SIG-M5 treated with dmso at 0.1 percent for 504 hours (cell line): ENCODE results near the gene CCDC150.
"Not testable (repeated sequence)": the region's sequence is repeated elsewhere in the genome, so short reads cannot be mapped to it uniquely, and the experiment has no call there.

ENCODE experiments used
- DNase-seq: peaks from one replicate; lab custom pipeline; 2025; ENCODE audit not compliant: unreplicated experiment; lab: John Stamatoyannopoulos, UW

CCDC150 gene

GRCh38 chr2:196711625-196712024 lies 72.1 kb downstream of the CCDC150 start:
- no peak for DNase-seq

- DNase-seq = no peak
These were observed 73.4 kb downstream of the CCDC150 start for GRCh38 chr2:196712867-196713266.

- no peak for DNase-seq
These were observed 79.0 kb downstream of the CCDC150 start for GRCh38 chr2:196718419-196719109.

- DNase-seq = no peak
These were observed 79.8 kb downstream of the CCDC150 start for GRCh38 chr2:196719110-196719872.

- no peak for DNase-seq
These were observed 84.1 kb downstream of the CCDC150 start for GRCh38 chr2:196723571-196723970.

- DNase-seq = no peak
These were observed 85.7 kb downstream of the CCDC150 start for GRCh38 chr2:196725218-196725617.

GRCh38 chr2:196725882-196726281 lies 86.4 kb downstream of the CCDC150 start:
- no peak for DNase-seq

GRCh38 chr2:196729418-196729817 lies 89.9 kb downstream of the CCDC150 start:
- no peak for DNase-seq

- not testable (repeated sequence) for DNase-seq
These were observed 97.1 kb downstream of the CCDC150 start for GRCh38 chr2:196736646-196737045.

- no peak for DNase-seq
These were observed 97.5 kb downstream of the CCDC150 start for GRCh38 chr2:196737046-196737445.

GRCh38 chr2:196739031-196739430 lies 99.5 kb downstream of the CCDC150 start:
- DNase-seq = no peak

GRCh38 chr2:196742216-196742615 lies 102.7 kb downstream of the CCDC150 start:
- DNase-seq = no peak

- no peak for DNase-seq
These were observed 103.2 kb downstream of the CCDC150 start for GRCh38 chr2:196742685-196743084.

- DNase-seq = no peak
These were observed 103.7 kb downstream of the CCDC150 start for GRCh38 chr2:196743165-196743564.

- no peak for DNase-seq
These were observed 106.2 kb downstream of the CCDC150 start for GRCh38 chr2:196745711-196746110.

- no peak for DNase-seq
These were observed 107.9 kb downstream of the CCDC150 start for GRCh38 chr2:196747400-196747799.

- DNase-seq = no peak
These were observed 108.6 kb downstream of the CCDC150 start for GRCh38 chr2:196748123-196748522.

- DNase-seq = no peak
These were observed 110.9 kb downstream of the CCDC150 start for GRCh38 chr2:196750291-196750923.

GRCh38 chr2:196750977-196751631 lies 111.6 kb downstream of the CCDC150 start:
- DNase-seq = peak; percentile 83

- no peak for DNase-seq
These were observed 119.2 kb downstream of the CCDC150 start for GRCh38 chr2:196758474-196759377.

- no peak for DNase-seq
These were observed 119.8 kb downstream of the CCDC150 start for GRCh38 chr2:196759378-196759706.
